SU-DHL-6 (cell line): ENCODE data around the gene SAMD14.

Experiments used
- CTCF ChIP-seq: fragments of 200-600 bp; sonication (generic); IDR thresholded peaks from one replicate; pipeline ENCODE4 v1.5.1; 2017; ENCODE audit warnings: antibody characterized with exemption, mild to moderate bottlenecking, low read length, moderate library complexity; ENCODE audit not compliant: insufficient read depth, poor library complexity, severe bottlenecking
- EZH2phosphoT487 ChIP-seq: fragments of 200-600 bp; sonication (generic), shearing (Covaris generic); conservative IDR thresholded peaks from 2 replicates; pipeline ENCODE4 v1.6.1; 2018; ENCODE audit warnings: mild to moderate bottlenecking, antibody characterized with exemption, low read length, moderate library complexity, mixed read lengths

GRCh38 chr17:50175035-50175807, 45.3 kb upstream of the SAMD14 start:
- TF ChIP-seq CTCF: no peak
- TF ChIP-seq EZH2phosphoT487: no peak
